GM12878 (cell line): ENCODE measurements around the gene LITAF. TPM values are rescaled to one million over a fixed set of nuclear protein-coding genes. Genes with fewer than 3 reads are reported as not detected.

Experiments
- ATAC-seq: fragments of 200-7000 bp; cut with Tn5 transposase; 3 replicates; pipeline ENCODE4 v1.9.1; 2020; ENCODE audit warnings: mild to moderate bottlenecking, moderate library complexity
- BruUV-seq: library from RNA; stranded (reverse); fragments of 400-500 nt; replicated peaks from 2 replicates; lab custom pipeline; 2021; lab: Mats Ljungman, UMichigan
- CTCF ChIA-PET: fragments of 300-600 bp; sonication (Branson Sonifier 250); formaldehyde crosslinking; extraction: SDS; loops from one replicate; lab custom pipeline; 2021; ENCODE audit warnings: inconsistent platforms; lab: Yijun Ruan, JAX
- POLR2A ChIA-PET: fragments of 350-600 bp; formaldehyde crosslinking; extraction: SDS; loops from one replicate; lab custom pipeline; 2021; ENCODE audit warnings: inconsistent platforms; lab: Charles Lee
- RAD21 ChIA-PET: fragments of 300-600 bp; sonication (Branson Sonifier 250); formaldehyde crosslinking; loops from one replicate; lab custom pipeline; 2023; ENCODE audit warnings: antibody characterized with exemption; ENCODE audit not compliant: unreplicated experiment; lab: Charles Lee
- SMC1A ChIA-PET: fragments of 300-600 bp; sonication (Branson Sonifier 250); formaldehyde crosslinking; loops from one replicate; lab custom pipeline; 2023; ENCODE audit not compliant: unreplicated experiment, uncharacterized antibody; lab: Charles Lee
- DNase-seq: peaks from one replicate; pipeline ENCODE4 v3.0.0-alpha.2; 2011; ENCODE audit warnings: low read depth, low spot score
- FAIRE-seq: peaks from 3 replicates; lab custom pipeline; 2011; peaks lifted over from hg19 to GRCh38; lab: Jason Lieb, UNC
- H2AFZ ChIP-seq: 2 replicates; pipeline ENCODE4 v1.6.0; 2011; ENCODE audit warnings: low read depth, low read length, control low read depth; ENCODE audit not compliant: control insufficient read depth
- H3K27ac ChIP-seq: 2 replicates; pipeline ENCODE4 v1.5.1; 2011; ENCODE audit warnings: control low read depth; ENCODE audit not compliant: control insufficient read depth, insufficient read depth
- H3K27me3 ChIP-seq, 2 experiments: replicated peaks in 1 of 2; 2 replicates each; pipeline versions ENCODE4 v1.6.0 to v1.6.1; 2011; ENCODE audit warnings: low read length in 1 of 2; ENCODE audit not compliant: control insufficient read depth in 2 of 2, insufficient read depth in 2 of 2
- H3K36me3 ChIP-seq, 2 experiments: 2 replicates each; pipeline ENCODE4 v1.5.1; 2011; ENCODE audit warnings: low read length in 1 of 2; ENCODE audit not compliant: control insufficient read depth in 2 of 2, insufficient read depth in 2 of 2
- H3K4me1 ChIP-seq: 2 replicates; pipeline ENCODE4 v1.6.1; 2011; ENCODE audit warnings: mild to moderate bottlenecking, low read length, moderate library complexity, mixed read lengths; ENCODE audit not compliant: control insufficient read depth, insufficient read depth
- H3K4me2 ChIP-seq: 2 replicates; pipeline ENCODE4 v1.6.0; 2011; ENCODE audit warnings: control low read depth; ENCODE audit not compliant: control insufficient read depth, insufficient read depth
- H3K4me3 ChIP-seq: fragments of 200-600 bp; sonication (generic); 2 replicates; pipeline ENCODE4 v1.5.1; 2016
- H3K79me2 ChIP-seq: 2 replicates; pipeline ENCODE4 v1.6.0; 2011; ENCODE audit warnings: low read length; ENCODE audit not compliant: control insufficient read depth, insufficient read depth
- H3K9ac ChIP-seq: 2 replicates; pipeline ENCODE4 v1.8.0; 2011; ENCODE audit warnings: low read length, control low read depth, mixed read lengths; ENCODE audit not compliant: control insufficient read depth, insufficient read depth
- H3K9me3 ChIP-seq: replicated peaks from 3 replicates; pipeline ENCODE4 v1.5.1; 2011; ENCODE audit warnings: mild to moderate bottlenecking, low read length; ENCODE audit not compliant: control insufficient read depth, insufficient read depth
- H4K20me1 ChIP-seq: 2 replicates; pipeline ENCODE4 v1.6.0; 2011; ENCODE audit not compliant: control insufficient read depth, insufficient read depth
- EZH2 ChIP-seq: IDR thresholded peaks from 2 replicates; pipeline ENCODE4 v1.6.1; 2012; ENCODE audit warnings: low read depth, mild to moderate bottlenecking, control low read depth, inconsistent platforms, low read length, borderline replicate concordance; ENCODE audit not compliant: control insufficient read depth
- GATAD2B ChIP-seq: fragments of 450-650 bp; conservative IDR thresholded peaks from 2 replicates; pipeline ENCODE4 v1.6.1; 2017; ENCODE audit warnings: low read depth, mild to moderate bottlenecking, moderate library complexity
- IRF5 ChIP-seq: fragments of 450-650 bp; IDR thresholded peaks from 2 replicates; pipeline ENCODE4 v1.6.1; 2017; ENCODE audit warnings: borderline replicate concordance
- MAX ChIP-seq: IDR thresholded peaks from 2 replicates; pipeline ENCODE4 v1.6.1; 2012; ENCODE audit warnings: low read depth, low read length, improper control_type of control experiment
- MTA2 ChIP-seq: fragments of 450-650 bp; IDR thresholded peaks from 2 replicates; pipeline ENCODE4 v1.6.1; 2016; ENCODE audit warnings: low read depth, mild to moderate bottlenecking, moderate library complexity
- MXI1 ChIP-seq: fragments of 150-350 bp; IDR thresholded peaks from 2 replicates; pipeline ENCODE4 v1.6.1; 2011; ENCODE audit warnings: low read depth, mild to moderate bottlenecking, inconsistent platforms, low read length, improper control_type of control experiment
- RAD51 ChIP-seq: fragments of 450-650 bp; IDR thresholded peaks from 2 replicates; pipeline ENCODE4 v1.6.1; 2016; ENCODE audit warnings: moderate library complexity, mild to moderate bottlenecking, inconsistent platforms
- RUNX3 ChIP-seq: IDR thresholded peaks from 2 replicates; pipeline ENCODE4 v1.6.1; 2012; ENCODE audit warnings: low read length, inconsistent platforms
- SMARCA5 ChIP-seq: fragments of 450-650 bp; IDR thresholded peaks from 2 replicates; pipeline ENCODE4 v1.6.1; 2017; ENCODE audit warnings: mild to moderate bottlenecking
- USF2 ChIP-seq: IDR thresholded peaks from 2 replicates; pipeline ENCODE4 v1.6.1; 2011; ENCODE audit warnings: low read depth, low read length, improper control_type of control experiment, borderline replicate concordance
- WGBS: methylation state at CpG from one replicate; pipeline ENCODE4 v1.1.6; 2016; ENCODE audit warnings: low lambda C conversion rate; ENCODE audit not compliant: insufficient replicate concordance, insufficient coverage; ENCODE audit errors: missing lambda C conversion rate; 5-methylcytosine and 5-hydroxymethylcytosine counted together
- in situ Hi-C: fragments of 300-500 bp; cut with MboI; formaldehyde crosslinking; loops from 9 replicates; pipeline ENCODE4 v1.14.3; 2018; ENCODE audit warnings: mixed read lengths
- intact Hi-C: fragments of 100-400 bp; cut with micrococcal nuclease; formaldehyde crosslinking; loops from one replicate; pipeline ENCODE4 v1.14.2; 2022; ENCODE audit not compliant: unreplicated experiment
- polyA plus RNA-seq, 11 experiments: library from polyadenylated mRNA; depleted of rRNA in 4 of 11; unstranded in 6 of 11; stranded (reverse) in 5 of 11; fragments of >200 nt; fragmentation: Nextera tagmentation in 4 of 11; fragmentation: Illumina TruSeq in 1 of 11; extraction: Ambion mirVana in 4 of 11; extraction: Trizol in 1 of 11; gene quantifications; 1 replicate in 1 of 11; 2 replicates in 10 of 11; pipeline versions ENCODE4 v1.2.1 to v1.2.3, GENCODE V29; 2011 to 2016; ENCODE audit warnings: inconsistent platforms in 2 of 11, missing spikeins in 2 of 11, low read depth in 1 of 11
- total RNA-seq, 4 experiments: library from RNA; depleted of rRNA in 3 of 4; stranded (reverse); fragments of >200 nt in 3 of 4; fragmentation: Illumina TruSeq in 1 of 4; extraction: Trizol in 1 of 4; gene quantifications; 2 replicates each; pipeline versions ENCODE4 v1.2.1 to v1.2.3, GENCODE V29; 2013 to 2021

The LITAF gene
- total and polyA plus RNA-seq, 10 of the 15 experiments (the other 5 are each of a cell fraction or from before 2014, with no cell fraction given) = 99.2 to 211 (median 147) TPM

GRCh38 chr16:11535494-11535893 lies 51.2 kb downstream of the LITAF start:
- WGBS = 51% methylated on average over 11 of the region's 11 CpGs
- no TSS peak for BruUV-seq
- H2AFZ ChIP-seq = no peak overlapping the region
- no peaks in the 10 kb centered on the region; the same call in 1 of the 2 replicates for H4K20me1 ChIP-seq
- no peak for ATAC-seq
- FAIRE-seq = no peak
- ChIA-PET RAD21 (interaction anchor here (1.0 to 1.7 kb wide), 4 partner anchors 19 to 128 kb away, joined by 4 to 5 read pairs (median 4); no protein-coding TSS in a partner anchor), SMC1A (interaction anchor here (0.8 to 2.2 kb wide), 8 partner anchors 19 to 175 kb away, joined by 3 to 13 read pairs (median 4); no protein-coding TSS in a partner anchor), CTCF (interaction anchor here (1.0 to 4.5 kb wide), 9 partner anchors 20 to 179 kb away, joined by 3 to 35 read pairs (median 5); no protein-coding TSS in a partner anchor), POLR2A (interaction anchor here (0.5 kb wide), 1 partner anchor 147 kb away, joined by 3 read pairs; no protein-coding TSS in a partner anchor)
- H3K36me3 ChIP-seq = no peaks in the 10 kb centered on the region
- H3K4me1 ChIP-seq = no peaks in the 10 kb centered on the region
- no peaks in the 10 kb centered on the region; a peak in 1 of 4 replicates for H3K27me3 ChIP-seq
- no peak overlapping the region for H3K4me2 ChIP-seq
- no peak for DNase-seq
- H3K9ac ChIP-seq = no peak overlapping the region
- H3K4me3 ChIP-seq = no peak overlapping the region
- H3K79me2 ChIP-seq = no peaks in the 10 kb centered on the region
- H3K9me3 ChIP-seq = no peaks in the 10 kb centered on the region
- in situ Hi-C loops = loop anchor here (25.0 kb wide), 1 partner anchor 277 kb away; no protein-coding TSS in a partner anchor
- H3K27ac ChIP-seq = no peak overlapping the region
- no peak for TF ChIP-seq IRF5
- no peak for TF ChIP-seq USF2
- no peak for TF ChIP-seq SMARCA5
- no peak for TF ChIP-seq MXI1
- no peak for TF ChIP-seq MAX
- TF ChIP-seq RUNX3 = no peak
- no peak for TF ChIP-seq RAD51
- no peak for TF ChIP-seq EZH2
- no peak for TF ChIP-seq MTA2
- no peak for TF ChIP-seq GATAD2B
- intact Hi-C loops = no loop called here
